IMR-90 (cell line): ENCODE measurements around the gene EXOC6B.

ENCODE experiments used
- BHLHE40 ChIP-seq: fragments of 150-350 bp; IDR thresholded peaks from 2 replicates; pipeline ENCODE4 v1.6.1; 2016; ENCODE audit warnings: mild to moderate bottlenecking, low read depth, low read length
- CEBPB ChIP-seq: IDR thresholded peaks from 2 replicates; pipeline ENCODE4 v1.6.1; 2012; ENCODE audit warnings: low read depth, low read length, improper control_type of control experiment
- CHD1 ChIP-seq: IDR thresholded peaks from 2 replicates; pipeline ENCODE4 v1.6.1; 2012; ENCODE audit warnings: low read depth, low read length, improper control_type of control experiment
- POLR2A ChIP-seq: IDR thresholded peaks from 2 replicates; pipeline ENCODE4 v1.6.1; 2012; ENCODE audit warnings: mild to moderate bottlenecking, low read depth, low read length
- RAD21 ChIP-seq: IDR thresholded peaks from 2 replicates; pipeline ENCODE4 v1.6.1; 2012; ENCODE audit warnings: low read length, improper control_type of control experiment
- RCOR1 ChIP-seq: IDR thresholded peaks from 2 replicates; pipeline ENCODE4 v1.6.1; 2012; ENCODE audit warnings: mild to moderate bottlenecking, low read length, improper control_type of control experiment; ENCODE audit not compliant: insufficient replicate concordance
- TF ChIP-seq, protein P1 (sequence below): conservative IDR thresholded peaks from 2 replicates; pipeline ENCODE4 v1.5.1; 2012; ENCODE audit warnings: mild to moderate bottlenecking, low read depth, low read length, improper control_type of control experiment

DNA sequence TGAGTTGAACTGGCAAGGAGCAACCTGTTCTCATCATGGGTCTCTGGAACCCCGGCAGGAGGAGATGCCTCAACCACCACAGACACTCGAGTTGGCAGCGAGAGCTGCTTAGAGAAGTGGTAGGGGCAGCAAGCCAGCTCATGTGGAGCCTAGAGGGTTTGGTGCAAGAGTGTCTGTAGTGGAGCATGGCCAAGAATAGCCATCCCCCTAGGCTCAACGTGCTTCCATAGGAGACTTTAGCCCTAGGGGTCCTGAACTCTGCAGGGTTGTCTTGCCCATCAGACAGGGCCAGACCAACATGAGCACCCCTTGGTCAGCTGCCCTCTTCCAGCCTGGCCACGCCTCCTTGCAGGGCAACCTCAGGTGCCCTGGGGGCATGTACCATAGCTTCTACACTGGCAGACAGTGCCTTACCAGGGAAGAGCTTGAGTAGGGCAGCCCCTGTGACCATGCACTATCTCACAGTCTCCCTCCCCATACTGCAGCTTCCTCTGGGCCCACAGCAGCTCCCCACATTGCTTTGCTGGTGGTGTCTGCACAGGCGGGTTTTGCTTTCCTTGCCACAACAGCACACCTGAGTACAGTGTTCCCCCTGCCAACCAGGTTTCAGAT is 187.1 kb downstream of the EXOC6B start:
- TF ChIP-seq POLR2A (no peak), CEBPB (no peak), BHLHE40 (no peak), RAD21 (no peak), RCOR1 (no peak), CHD1 (no peak)
- TF ChIP-seq, protein P1, sequence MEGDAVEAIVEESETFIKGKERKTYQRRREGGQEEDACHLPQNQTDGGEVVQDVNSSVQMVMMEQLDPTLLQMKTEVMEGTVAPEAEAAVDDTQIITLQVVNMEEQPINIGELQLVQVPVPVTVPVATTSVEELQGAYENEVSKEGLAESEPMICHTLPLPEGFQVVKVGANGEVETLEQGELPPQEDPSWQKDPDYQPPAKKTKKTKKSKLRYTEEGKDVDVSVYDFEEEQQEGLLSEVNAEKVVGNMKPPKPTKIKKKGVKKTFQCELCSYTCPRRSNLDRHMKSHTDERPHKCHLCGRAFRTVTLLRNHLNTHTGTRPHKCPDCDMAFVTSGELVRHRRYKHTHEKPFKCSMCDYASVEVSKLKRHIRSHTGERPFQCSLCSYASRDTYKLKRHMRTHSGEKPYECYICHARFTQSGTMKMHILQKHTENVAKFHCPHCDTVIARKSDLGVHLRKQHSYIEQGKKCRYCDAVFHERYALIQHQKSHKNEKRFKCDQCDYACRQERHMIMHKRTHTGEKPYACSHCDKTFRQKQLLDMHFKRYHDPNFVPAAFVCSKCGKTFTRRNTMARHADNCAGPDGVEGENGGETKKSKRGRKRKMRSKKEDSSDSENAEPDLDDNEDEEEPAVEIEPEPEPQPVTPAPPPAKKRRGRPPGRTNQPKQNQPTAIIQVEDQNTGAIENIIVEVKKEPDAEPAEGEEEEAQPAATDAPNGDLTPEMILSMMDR = no peak
